Measurements from ENCODE around the gene UQCC3.
"Not testable (repeated sequence)": the region's sequence is repeated elsewhere in the genome, so short reads cannot be mapped to it uniquely, and the experiment has no call there.

The UQCC3 gene

GRCh38 chr11:62666259-62666926 is 5.1 kb upstream of the UQCC3 start:
- DNase-seq, result no peak

GRCh38 chr11:62667460-62667859 is 4.0 kb upstream of the UQCC3 start:
- no peak for DNase-seq

GRCh38 chr11:62669420-62670161 is 1.9 kb upstream of the UQCC3 start:
- no peak for DNase-seq

- no peak for DNase-seq
Observed at GRCh38 chr11:62671236-62671607, 251 bp upstream of the UQCC3 start.

- DNase-seq, result no peak
Observed at GRCh38 chr11:62673196-62673525, 1.7 kb downstream of the UQCC3 start.

- not testable (repeated sequence) for DNase-seq
Observed at GRCh38 chr11:62675415-62675814, 3.9 kb downstream of the UQCC3 start.

GRCh38 chr11:62676698-62677097 is 5.2 kb downstream of the UQCC3 start:
- no peak for DNase-seq

- no peak for DNase-seq
Observed at GRCh38 chr11:62677156-62677555, 5.7 kb downstream of the UQCC3 start.

GRCh38 chr11:62677714-62678113 is 6.2 kb downstream of the UQCC3 start:
- no peak for DNase-seq

GRCh38 chr11:62678433-62678769 is 6.9 kb downstream of the UQCC3 start:
- no peak for DNase-seq

- DNase-seq, result peak; percentile 85
Observed at GRCh38 chr11:62678770-62679696, 7.6 kb downstream of the UQCC3 start, which contains the start of gene UBXN1. UBXN1 (minus strand) TSS chr11:62679073; CDS start chr11:62678923, 150 bp downstream.

GRCh38 chr11:62680825-62681240 is 9.4 kb downstream of the UQCC3 start:
- peak; percentile 71 for DNase-seq

- DNase-seq, result no peak
Observed at GRCh38 chr11:62682518-62682917, 11.0 kb downstream of the UQCC3 start.

GRCh38 chr11:62687508-62688396 is 16.3 kb downstream of the UQCC3 start:
- no peak for DNase-seq

- DNase-seq, result no peak
Observed at GRCh38 chr11:62688491-62688890, 17.0 kb downstream of the UQCC3 start.

- DNase-seq, result peak; percentile 92
Observed at GRCh38 chr11:62689421-62690183, 18.1 kb downstream of the UQCC3 start, which contains the start of gene LRRN4CL. LRRN4CL (minus strand) TSS chr11:62689530; CDS start chr11:62688508, 1,022 bp downstream.

- DNase-seq, result not testable (repeated sequence)
Observed at GRCh38 chr11:62693624-62694023, 22.2 kb downstream of the UQCC3 start.

GRCh38 chr11:62694455-62695167 is 23.1 kb downstream of the UQCC3 start:
- peak; percentile 53 for DNase-seq

- DNase-seq, result no peak
Observed at GRCh38 chr11:62702246-62702645, 30.8 kb downstream of the UQCC3 start.

GRCh38 chr11:62703921-62704320 is 32.4 kb downstream of the UQCC3 start:
- not testable (repeated sequence) for DNase-seq

- peak; percentile 20 for DNase-seq
Observed at GRCh38 chr11:62705413-62705812, 33.9 kb downstream of the UQCC3 start.

Measured in NCI-H226 (cell line).